ENCODE data around the gene NDUFA6. TPM values are rescaled to one million over a fixed set of nuclear protein-coding genes. Genes with fewer than 3 reads are reported as not detected.

NDUFA6 gene
- polyA plus RNA-seq, 3 donors: 42.9 to 167 (median 138) TPM

GRCh38 chr22:42077486-42078125 lies 13.0 kb downstream of the NDUFA6 start:
- intact Hi-C loops (cut with micrococcal nuclease): no loop called here
- no peak overlapping the region for H2AFZ ChIP-seq (ENCODE audit: insufficient read depth, low read depth, low read length, poor library complexity, severe bottlenecking)
- peak overlapping the region in 1 of 2 donors; percentile 98 for H3K27ac ChIP-seq (ENCODE audit: low read depth in 1 of 2, low read length in 2 of 2)
- H3K27ac Mint-ChIP-seq: peak overlapping the region in 6 of 7 donors; percentile 50 to 99 (median 98)
- H3K4me3 Mint-ChIP-seq: no peak overlapping the region
- peaks cover 5 to 28% of the 10 kb centered on the region in 2 donors for H3K36me3 ChIP-seq (replicated peaks in 1 of 2; ENCODE audit: control insufficient read depth in 1 of 2, insufficient read depth in 2 of 2, low read length in 2 of 2)
- peaks cover 48% of the 10 kb centered on the region for H3K4me1 Mint-ChIP-seq
- peaks cover 40% of the 10 kb centered on the region for H3K79me2 ChIP-seq (ENCODE audit: insufficient read depth, low read length)
- H3K9ac ChIP-seq (ENCODE audit: insufficient read depth, low read length, poor library complexity, severe bottlenecking): no peak overlapping the region
- H4K20me1 ChIP-seq (ENCODE audit: insufficient read depth, low read length): no peaks in the 10 kb centered on the region
- H3K36me3 Mint-ChIP-seq: peaks cover 12 to 27% of the 10 kb centered on the region in 2 donors
- H3K4me3 ChIP-seq (replicated peaks in 1 of 3; ENCODE audit: low read depth in 2 of 3, low read length in 3 of 3): no peak overlapping the region
- H3K4me1 ChIP-seq (ENCODE audit: control insufficient read depth in 1 of 2, insufficient read depth in 2 of 2, low read length in 2 of 2): peaks cover 37 to 59% of the 10 kb centered on the region in 2 donors
- WGBS (ENCODE audit: insufficient coverage): 95% methylated on average over 20 of the region's 21 CpGs
- no peaks in the 10 kb centered on the region for H3K27me3 ChIP-seq (ENCODE audit: control insufficient read depth in 2 of 2, insufficient read depth in 2 of 2, low read length in 2 of 2)
- peaks cover 0 to 5% (median 0%) of the 10 kb centered on the region in 3 donors for H3K27me3 Mint-ChIP-seq (ENCODE audit: low read depth in 3 of 3)
- no peaks in the 10 kb centered on the region for H3K9me3 ChIP-seq (replicated peaks in 1 of 2; ENCODE audit: control insufficient read depth in 1 of 2, insufficient read depth in 1 of 2, low read length in 2 of 2)
- no peak for DNase-seq
- no peaks in the 10 kb centered on the region for H3K9me3 Mint-ChIP-seq
- TF ChIP-seq, protein P1, sequence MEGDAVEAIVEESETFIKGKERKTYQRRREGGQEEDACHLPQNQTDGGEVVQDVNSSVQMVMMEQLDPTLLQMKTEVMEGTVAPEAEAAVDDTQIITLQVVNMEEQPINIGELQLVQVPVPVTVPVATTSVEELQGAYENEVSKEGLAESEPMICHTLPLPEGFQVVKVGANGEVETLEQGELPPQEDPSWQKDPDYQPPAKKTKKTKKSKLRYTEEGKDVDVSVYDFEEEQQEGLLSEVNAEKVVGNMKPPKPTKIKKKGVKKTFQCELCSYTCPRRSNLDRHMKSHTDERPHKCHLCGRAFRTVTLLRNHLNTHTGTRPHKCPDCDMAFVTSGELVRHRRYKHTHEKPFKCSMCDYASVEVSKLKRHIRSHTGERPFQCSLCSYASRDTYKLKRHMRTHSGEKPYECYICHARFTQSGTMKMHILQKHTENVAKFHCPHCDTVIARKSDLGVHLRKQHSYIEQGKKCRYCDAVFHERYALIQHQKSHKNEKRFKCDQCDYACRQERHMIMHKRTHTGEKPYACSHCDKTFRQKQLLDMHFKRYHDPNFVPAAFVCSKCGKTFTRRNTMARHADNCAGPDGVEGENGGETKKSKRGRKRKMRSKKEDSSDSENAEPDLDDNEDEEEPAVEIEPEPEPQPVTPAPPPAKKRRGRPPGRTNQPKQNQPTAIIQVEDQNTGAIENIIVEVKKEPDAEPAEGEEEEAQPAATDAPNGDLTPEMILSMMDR (IDR thresholded peaks at IDR 0.05): no peak
- no peak overlapping the region for H3K4me2 ChIP-seq (replicated peaks; ENCODE audit: extremely low read depth, low read length, poor library complexity, severe bottlenecking)

GRCh38 chr22:42076764-42077485 lies 13.6 kb downstream of the NDUFA6 start:
- Histone ChIP-seq H3K36me3 (replicated peaks in 1 of 2; ENCODE audit: control insufficient read depth in 1 of 2, insufficient read depth in 2 of 2, low read length in 2 of 2) (peaks cover 0 to 21% of the 10 kb centered on the region in 2 donors), H3K27ac (ENCODE audit: low read depth in 1 of 2, low read length in 2 of 2) (peak overlapping the region in 1 of 2 donors; percentile 6), H2AFZ (ENCODE audit: insufficient read depth, low read depth, low read length, poor library complexity, severe bottlenecking) (no peak overlapping the region), H3K79me2 (ENCODE audit: insufficient read depth, low read length) (peaks cover 34% of the 10 kb centered on the region), H3K4me2 (replicated peaks; ENCODE audit: extremely low read depth, low read length, poor library complexity, severe bottlenecking) (no peak overlapping the region), H4K20me1 (ENCODE audit: insufficient read depth, low read length) (no peaks in the 10 kb centered on the region), H3K9ac (ENCODE audit: insufficient read depth, low read length, poor library complexity, severe bottlenecking) (no peak overlapping the region), H3K4me1 (ENCODE audit: control insufficient read depth in 1 of 2, insufficient read depth in 2 of 2, low read length in 2 of 2) (peaks cover 37 to 66% of the 10 kb centered on the region in 2 donors), H3K27me3 (ENCODE audit: control insufficient read depth in 2 of 2, insufficient read depth in 2 of 2, low read length in 2 of 2) (no peaks in the 10 kb centered on the region), H3K4me3 (replicated peaks in 1 of 3; ENCODE audit: low read depth in 2 of 3, low read length in 3 of 3) (no peak overlapping the region), H3K9me3 (replicated peaks in 1 of 2; ENCODE audit: control insufficient read depth in 1 of 2, insufficient read depth in 1 of 2, low read length in 2 of 2) (no peaks in the 10 kb centered on the region)
- DNase-seq: no peak
- no peaks in the 10 kb centered on the region for H3K9me3 Mint-ChIP-seq
- intact Hi-C loops (cut with micrococcal nuclease): no loop called here
- H3K27ac Mint-ChIP-seq: no peak overlapping the region
- WGBS (ENCODE audit: insufficient coverage): 95% methylated on average over 19 of the region's 20 CpGs
- TF ChIP-seq, protein P1 (IDR thresholded peaks at IDR 0.05): no peak
- peaks cover 0 to 5% (median 0%) of the 10 kb centered on the region in 3 donors for H3K27me3 Mint-ChIP-seq (ENCODE audit: low read depth in 3 of 3)
- no peak overlapping the region for H3K4me3 Mint-ChIP-seq
- H3K4me1 Mint-ChIP-seq: peaks cover 49% of the 10 kb centered on the region
- peaks cover 7 to 20% of the 10 kb centered on the region in 2 donors for H3K36me3 Mint-ChIP-seq
